Adipocyte (in vitro differentiated cells): Measurements from ENCODE around the gene HIVEP3.

Experiments
- DNase-seq: peaks from one replicate; pipeline ENCODE4 v3.0.0-alpha.2; 2015; ENCODE audit warnings: low read depth
- H3K27me3 ChIP-seq: replicated peaks from 2 replicates; pipeline ENCODE4 v1.7.0; 2013; ENCODE audit warnings: mild to moderate bottlenecking, low read length, moderate library complexity; ENCODE audit not compliant: control insufficient read depth, insufficient read depth
- H3K36me3 ChIP-seq: 2 replicates; pipeline ENCODE4 v1.7.0; 2013; ENCODE audit warnings: low read length, mild to moderate bottlenecking, moderate library complexity; ENCODE audit not compliant: control insufficient read depth, insufficient read depth, severe bottlenecking
- H3K4me1 ChIP-seq: 2 replicates; pipeline ENCODE4 v1.7.0; 2013; ENCODE audit warnings: mild to moderate bottlenecking, low read length, moderate library complexity; ENCODE audit not compliant: control insufficient read depth, insufficient read depth
- H3K4me3 ChIP-seq: 2 replicates; pipeline ENCODE4 v1.7.0; 2013; ENCODE audit warnings: mild to moderate bottlenecking, low read length, moderate library complexity
- H3K9ac ChIP-seq: 2 replicates; pipeline ENCODE4 v1.7.0; 2013; ENCODE audit warnings: mild to moderate bottlenecking, low read length, moderate library complexity
- H3K9me3 ChIP-seq: 2 replicates; pipeline ENCODE4 v1.7.0; 2013; ENCODE audit warnings: mild to moderate bottlenecking, low read length, moderate library complexity; ENCODE audit not compliant: control insufficient read depth

HIVEP3 gene

DNA sequence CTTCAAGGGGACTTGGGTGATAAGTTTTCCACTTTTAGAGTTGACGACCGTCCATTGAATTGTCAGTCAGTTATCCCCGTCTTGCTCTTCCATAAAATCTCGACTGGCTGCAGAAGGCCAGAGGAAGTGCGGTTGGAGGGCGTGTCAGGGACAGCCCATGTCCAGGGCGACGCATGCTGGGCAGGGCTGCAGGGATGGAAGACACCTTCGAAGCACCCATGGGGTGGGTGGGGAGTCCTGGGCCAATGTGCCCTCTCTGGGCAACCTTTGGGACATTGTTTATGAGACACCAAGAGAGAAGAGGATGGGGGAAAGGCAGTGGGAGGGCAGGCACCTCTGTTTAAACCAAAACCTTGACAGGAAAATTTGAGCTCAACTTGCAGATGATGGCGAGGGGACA is 395.7 kb downstream of the HIVEP3 start:
- Histone ChIP-seq H3K27me3 (no peaks in the 10 kb centered on the region), H3K4me3 (no peak overlapping the region), H3K4me1 (no peaks in the 10 kb centered on the region), H3K9me3 (no peaks in the 10 kb centered on the region), H3K9ac (no peak overlapping the region), H3K36me3 (no peaks in the 10 kb centered on the region)
- DNase-seq, result no peak

DNA sequence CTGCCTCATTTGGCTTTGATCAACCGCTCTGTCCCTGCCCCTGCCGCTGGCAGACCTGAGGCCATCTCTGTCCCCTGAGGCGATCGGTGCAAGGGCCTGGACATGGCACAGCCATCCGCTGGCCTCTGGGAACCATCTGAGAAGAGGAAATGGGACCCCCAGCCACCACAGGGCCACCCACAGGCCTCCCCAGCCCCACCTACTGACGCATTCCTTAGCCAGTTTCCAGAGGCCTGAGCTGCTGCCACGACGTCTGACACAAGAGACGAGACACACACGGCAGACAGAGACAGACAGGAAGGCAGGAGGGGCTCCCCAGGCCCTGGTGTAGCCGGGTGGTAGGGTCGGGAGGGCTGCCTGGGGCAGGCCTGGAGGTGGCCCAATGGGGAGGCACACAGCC is 397.0 kb downstream of the HIVEP3 start:
- Histone ChIP-seq H3K36me3 (no peaks in the 10 kb centered on the region), H3K9ac (no peak overlapping the region), H3K27me3 (no peaks in the 10 kb centered on the region), H3K9me3 (no peaks in the 10 kb centered on the region), H3K4me3 (no peak overlapping the region), H3K4me1 (no peaks in the 10 kb centered on the region)
- no peak for DNase-seq

- H3K4me1 ChIP-seq, result peaks cover 5% of the 10 kb centered on the region
- H3K36me3 ChIP-seq, result no peaks in the 10 kb centered on the region
- no peak overlapping the region for H3K4me3 ChIP-seq
- no peak for DNase-seq
- H3K27me3 ChIP-seq, result no peaks in the 10 kb centered on the region
- H3K9ac ChIP-seq, result no peak overlapping the region
- no peaks in the 10 kb centered on the region for H3K9me3 ChIP-seq
These were observed 397.6 kb downstream of the HIVEP3 start for GRCh38 chr1:41520951-41521752.

GRCh38 chr1:41519667-41520066 is 399.1 kb downstream of the HIVEP3 start:
- no peak for DNase-seq
- peaks cover 17% of the 10 kb centered on the region for H3K4me1 ChIP-seq
- no peak overlapping the region for H3K9ac ChIP-seq
- H3K4me3 ChIP-seq, result no peak overlapping the region
- H3K36me3 ChIP-seq, result no peaks in the 10 kb centered on the region
- no peaks in the 10 kb centered on the region for H3K27me3 ChIP-seq
- no peaks in the 10 kb centered on the region for H3K9me3 ChIP-seq

DNA sequence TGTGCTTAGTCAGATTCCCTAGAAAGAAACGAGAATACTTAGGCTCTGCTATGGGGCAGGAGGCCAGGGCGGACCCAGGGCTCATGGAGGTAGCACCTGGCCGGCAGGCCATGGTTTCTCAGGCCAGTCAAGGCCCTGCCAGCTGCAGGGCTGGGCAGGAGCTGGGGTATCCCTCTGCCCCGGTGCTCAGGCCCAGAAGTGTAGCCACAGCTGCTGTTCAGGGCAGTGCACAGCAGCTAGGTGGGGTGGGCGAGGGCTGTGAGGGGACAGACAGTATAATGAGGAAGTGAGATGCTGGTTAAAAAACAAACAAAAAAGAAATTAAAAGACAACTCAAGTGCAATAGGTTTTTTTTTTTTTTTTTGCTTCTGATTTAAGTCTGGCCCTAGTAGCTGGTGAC is 400.3 kb downstream of the HIVEP3 start:
- DNase-seq, result no peak
- no peak overlapping the region for H3K4me3 ChIP-seq
- H3K9me3 ChIP-seq, result no peaks in the 10 kb centered on the region
- H3K27me3 ChIP-seq, result no peaks in the 10 kb centered on the region
- H3K36me3 ChIP-seq, result no peaks in the 10 kb centered on the region
- H3K4me1 ChIP-seq, result peaks cover 17% of the 10 kb centered on the region
- no peak overlapping the region for H3K9ac ChIP-seq

- no peaks in the 10 kb centered on the region for H3K27me3 ChIP-seq
- DNase-seq, result no peak
- no peak overlapping the region for H3K4me3 ChIP-seq
- H3K36me3 ChIP-seq, result no peaks in the 10 kb centered on the region
- no peak overlapping the region for H3K9ac ChIP-seq
- peaks cover 17% of the 10 kb centered on the region for H3K4me1 ChIP-seq
- no peaks in the 10 kb centered on the region for H3K9me3 ChIP-seq
These were observed 401.7 kb downstream of the HIVEP3 start for GRCh38 chr1:41517062-41517438.

GRCh38 chr1:41516168-41517061 is 402.3 kb downstream of the HIVEP3 start:
- Histone ChIP-seq H3K27me3 (no peaks in the 10 kb centered on the region), H3K4me1 (peaks cover 17% of the 10 kb centered on the region), H3K9me3 (no peaks in the 10 kb centered on the region), H3K4me3 (peak overlapping the region; percentile 72), H3K36me3 (no peaks in the 10 kb centered on the region), H3K9ac (peak overlapping the region; percentile 55)
- DNase-seq, result peak; percentile 95

DNA sequence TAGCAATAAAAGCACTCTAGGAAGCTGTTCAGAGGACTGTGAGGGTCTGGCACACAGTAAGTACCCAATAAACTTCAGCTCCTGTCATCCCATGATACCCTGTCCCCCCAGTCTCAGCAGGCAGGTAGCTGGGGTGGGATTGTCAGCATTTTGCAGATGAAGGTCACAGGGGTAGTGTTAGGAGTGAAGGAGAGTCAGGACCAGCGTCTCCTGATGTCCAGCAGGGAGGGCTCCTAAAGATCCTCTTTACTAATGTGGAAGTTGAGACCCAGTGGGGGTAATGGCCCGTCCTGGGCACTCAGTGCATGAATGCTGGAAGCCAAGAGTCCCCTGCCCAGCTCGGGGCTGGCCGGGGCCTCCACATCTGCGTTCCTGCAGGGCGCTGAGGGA is 402.9 kb downstream of the HIVEP3 start:
- H3K4me3 ChIP-seq, result no peak overlapping the region
- no peaks in the 10 kb centered on the region for H3K36me3 ChIP-seq
- H3K9ac ChIP-seq, result peak overlapping the region; percentile 15
- peaks cover 17% of the 10 kb centered on the region for H3K4me1 ChIP-seq
- H3K9me3 ChIP-seq, result no peaks in the 10 kb centered on the region
- H3K27me3 ChIP-seq, result no peaks in the 10 kb centered on the region
- DNase-seq, result no peak

GRCh38 chr1:41515131-41515678 is 403.5 kb downstream of the HIVEP3 start:
- H3K4me1 ChIP-seq, result peaks cover 17% of the 10 kb centered on the region
- peak overlapping the region; percentile 15 for H3K9ac ChIP-seq
- DNase-seq, result no peak

GRCh38 chr1:41514381-41514780 is 404.3 kb downstream of the HIVEP3 start:
- no peak overlapping the region for H3K9ac ChIP-seq
- H3K36me3 ChIP-seq, result peaks cover 3% of the 10 kb centered on the region
- peak; percentile 47 for DNase-seq
- no peaks in the 10 kb centered on the region for H3K27me3 ChIP-seq
- H3K4me3 ChIP-seq, result no peak overlapping the region
- no peaks in the 10 kb centered on the region for H3K9me3 ChIP-seq
- peaks cover 17% of the 10 kb centered on the region for H3K4me1 ChIP-seq

More at GRCh38 chr1:41515131-41515678, 403.5 kb downstream of the HIVEP3 start:
- H3K27me3 ChIP-seq, result no peaks in the 10 kb centered on the region
- no peak overlapping the region for H3K4me3 ChIP-seq
- H3K9me3 ChIP-seq, result no peaks in the 10 kb centered on the region
- peaks cover 1% of the 10 kb centered on the region for H3K36me3 ChIP-seq

DNA sequence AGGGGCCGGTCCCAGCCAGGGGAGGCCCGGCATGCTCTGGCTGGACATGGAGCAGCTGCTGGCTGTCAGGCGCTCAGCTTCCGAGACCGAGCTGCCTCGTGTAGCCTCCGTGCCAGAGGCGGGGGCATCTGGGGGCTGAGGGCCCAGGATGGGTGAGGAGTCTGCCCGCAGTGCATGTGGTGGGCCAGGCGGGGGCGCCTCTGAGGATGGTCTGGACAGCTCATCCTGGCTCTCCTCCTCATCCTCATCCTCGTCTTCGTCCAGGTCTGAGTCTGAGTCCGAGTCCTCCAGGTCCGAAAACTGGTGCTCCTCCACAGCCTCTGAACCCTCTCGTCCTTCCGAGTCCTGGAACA is 405.4 kb downstream of the HIVEP3 start:
- no peak overlapping the region for H3K9ac ChIP-seq
- DNase-seq, result no peak
- no peaks in the 10 kb centered on the region for H3K9me3 ChIP-seq
- peaks cover 3% of the 10 kb centered on the region for H3K36me3 ChIP-seq
- peaks cover 17% of the 10 kb centered on the region for H3K4me1 ChIP-seq
- no peak overlapping the region for H3K4me3 ChIP-seq
- no peaks in the 10 kb centered on the region for H3K27me3 ChIP-seq
